HepG2 (cell line): Measurements from ENCODE around the gene ENO2. TPM values are rescaled to one million over a fixed set of nuclear protein-coding genes. Genes with fewer than 3 reads are reported as not detected.
A peak's percentile ranks its signal among the peaks of the same experiment; 100 is the strongest.

Experiments used
- KDM4B ChIP-seq: sonication (generic); formaldehyde crosslinking; IDR thresholded peaks from 2 replicates; pipeline ENCODE4 v1.4.0; 2020; ENCODE audit warnings: missing genetic modification reagents
- MED13 ChIP-seq: sonication (generic); formaldehyde crosslinking; IDR thresholded peaks from 2 replicates; pipeline ENCODE4 v1.5.0; 2020; ENCODE audit warnings: missing genetic modification reagents
- MTERF4 ChIP-seq: sonication (generic); formaldehyde crosslinking; IDR thresholded peaks from 2 replicates; pipeline ENCODE4 v1.8.0; 2023; ENCODE audit warnings: mild to moderate bottlenecking, missing genetic modification reagents
- REST ChIP-seq, 2 experiments: IDR thresholded peaks; 2 replicates each; pipeline ENCODE4 v1.6.1; 2011 to 2012; ENCODE audit warnings: low read length in 2 of 2, borderline replicate concordance in 1 of 2, low read depth in 1 of 2, mild to moderate bottlenecking in 1 of 2, moderate library complexity in 1 of 2
- RXRA ChIP-seq: sonication (generic); formaldehyde crosslinking; IDR thresholded peaks from 2 replicates; pipeline ENCODE4 v1.5.1; 2020; ENCODE audit warnings: missing genetic modification reagents
- SNAPC4 ChIP-seq: sonication (generic); formaldehyde crosslinking; IDR thresholded peaks from 2 replicates; pipeline ENCODE4 v1.4.0; 2020; ENCODE audit warnings: mild to moderate bottlenecking, missing genetic modification reagents
- SRF ChIP-seq: IDR thresholded peaks from 2 replicates; pipeline ENCODE4 v1.6.1; 2011; ENCODE audit warnings: mild to moderate bottlenecking, low read depth, low read length, moderate library complexity
- THAP7 ChIP-seq: sonication (generic); formaldehyde crosslinking; IDR thresholded peaks from 2 replicates; pipeline ENCODE4 v1.8.1; 2023; ENCODE audit warnings: mild to moderate bottlenecking, missing genetic modification reagents
- ZBTB34 ChIP-seq: sonication (generic); formaldehyde crosslinking; IDR thresholded peaks from 2 replicates; pipeline ENCODE4 v1.8.0; 2022; ENCODE audit warnings: mild to moderate bottlenecking, missing genetic modification reagents
- ZNF138 ChIP-seq: sonication (generic); formaldehyde crosslinking; IDR thresholded peaks from 2 replicates; pipeline ENCODE4 v1.5.0; 2020; ENCODE audit warnings: mild to moderate bottlenecking, low read depth, missing genetic modification reagents
- ZNF251 ChIP-seq: sonication (generic); formaldehyde crosslinking; IDR thresholded peaks from 2 replicates; pipeline ENCODE4 v1.9.0; 2021; ENCODE audit warnings: mild to moderate bottlenecking, missing genetic modification reagents
- ZNF557 ChIP-seq: sonication (generic); formaldehyde crosslinking; IDR thresholded peaks from 2 replicates; pipeline ENCODE4 v1.4.0; 2020; ENCODE audit warnings: missing genetic modification reagents
- ZSCAN21 ChIP-seq: sonication (generic); formaldehyde crosslinking; IDR thresholded peaks from 2 replicates; pipeline ENCODE4 v1.8.0; 2022; ENCODE audit warnings: mild to moderate bottlenecking, missing genetic modification reagents, moderate library complexity, borderline replicate concordance
- ZSCAN5A ChIP-seq: sonication (generic); formaldehyde crosslinking; IDR thresholded peaks from 2 replicates; pipeline ENCODE4 v1.8.0; 2022; ENCODE audit warnings: mild to moderate bottlenecking, missing genetic modification reagents, borderline replicate concordance
- polyA plus RNA-seq, 8 experiments: library from polyadenylated mRNA; depleted of rRNA in 3 of 8; stranded (reverse) in 7 of 8; unstranded in 1 of 8; fragments of >200 nt; fragmentation: Illumina TruSeq in 4 of 8; extraction: Trizol in 4 of 8; gene quantifications; 2 replicates each; pipeline versions ENCODE4 v1.2.1 to v1.2.3, GENCODE V29; 2011 to 2016; ENCODE audit warnings: low read depth in 4 of 8, missing spikeins in 1 of 8, mixed read lengths in 1 of 8; ENCODE audit not compliant: insufficient read depth in 1 of 8
- total RNA-seq, 5 experiments: library from RNA; depleted of rRNA; stranded (reverse); fragments of >200 nt; fragmentation: Illumina TruSeq; extraction: Trizol; gene quantifications; 2 replicates each; pipeline ENCODE4 v1.2.3, GENCODE V29; 2016; ENCODE audit warnings: low read depth in 1 of 5

The ENO2 gene
- total and polyA plus RNA-seq, 2 of the 13 experiments (the other 11 are each of a cell fraction or from before 2014, with no cell fraction given): 19.3 to 136 TPM

GRCh38 chr12:6937481-6938352 lies 23.3 kb downstream of the ENO2 start (continued):
- TF ChIP-seq SNAPC4 (CRISPR knock-in tag) (peak; percentile 97), MED13 (no peak; the same call in 1 of the 2 replicates), RXRA (CRISPR knock-in tag) (peak; percentile 74), ZSCAN21 (CRISPR knock-in tag) (peak; percentile 82; the same call in 1 of the 2 replicates), REST (IDR thresholded peaks at IDR 0.05; ENCODE audit: borderline replicate concordance in 1 of 2, low read depth in 1 of 2, low read length in 2 of 2) (no peak), ZSCAN5A (CRISPR knock-in tag) (0 out of 2 replicates have a peak, but pooled peaks have one; percentile 76), MTERF4 (no peak; the same call in none of the 2 replicates), SRF (no peak), ZNF251 (CRISPR knock-in tag) (no peak), ZBTB34 (peak; percentile 30; the same call in 1 of the 2 replicates), THAP7 (CRISPR knock-in tag) (peak; percentile 97), ZNF557 (CRISPR knock-in tag) (no peak), ZNF138 (CRISPR knock-in tag) (no peak), KDM4B (CRISPR knock-in tag) (no peak; the same call in 1 of the 2 replicates)
